ENCODE data around the gene ADARB1.
A peak's percentile ranks its signal among the peaks of the same experiment; 100 is the strongest.

The ADARB1 gene

DNA sequence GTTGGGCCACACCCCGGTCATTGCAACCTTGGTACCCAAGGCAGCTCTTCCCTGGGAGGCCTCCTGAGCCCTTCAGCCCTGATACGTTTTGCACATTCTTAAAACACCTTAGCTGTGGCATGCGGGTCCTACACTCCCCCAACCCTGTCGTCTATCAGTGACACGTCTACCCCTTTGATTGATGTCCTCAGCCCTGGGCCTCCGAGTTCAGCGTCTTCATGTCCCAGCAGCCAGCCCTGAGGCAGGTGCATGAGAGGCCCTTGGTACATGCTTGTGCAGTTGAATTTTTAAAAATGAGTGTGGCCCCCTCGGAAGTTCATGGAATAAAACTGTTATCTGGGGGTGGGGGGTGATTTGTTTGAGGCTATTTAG lies 38.9 kb upstream of the ADARB1 start:
- H3K27ac ChIP-seq, result peak overlapping the region in 1 of 21 experiments; percentile 71
- H3K4me3 ChIP-seq, result no peak overlapping the region

DNA sequence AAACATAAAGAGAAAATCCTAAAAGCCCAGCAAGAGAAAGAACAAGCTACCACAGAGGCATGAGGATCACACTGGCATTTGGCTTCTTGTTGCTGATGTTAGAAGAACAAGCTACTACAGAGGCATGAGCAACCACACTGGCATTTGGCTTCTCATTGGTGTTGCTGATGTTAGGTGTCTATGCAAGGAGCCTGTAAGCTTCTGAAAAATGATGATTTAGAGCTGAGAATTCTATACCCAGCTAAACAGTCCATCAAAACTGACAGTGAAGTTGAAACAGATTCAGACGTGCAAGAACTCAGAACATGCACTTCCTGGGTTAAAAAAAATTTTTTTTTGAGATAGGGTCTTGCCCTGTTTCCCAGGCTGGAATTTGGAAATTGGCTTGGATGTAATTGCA lies 37.8 kb upstream of the ADARB1 start:
- Histone ChIP-seq H3K27ac (no peak overlapping the region), H3K4me3 (no peak overlapping the region)

DNA sequence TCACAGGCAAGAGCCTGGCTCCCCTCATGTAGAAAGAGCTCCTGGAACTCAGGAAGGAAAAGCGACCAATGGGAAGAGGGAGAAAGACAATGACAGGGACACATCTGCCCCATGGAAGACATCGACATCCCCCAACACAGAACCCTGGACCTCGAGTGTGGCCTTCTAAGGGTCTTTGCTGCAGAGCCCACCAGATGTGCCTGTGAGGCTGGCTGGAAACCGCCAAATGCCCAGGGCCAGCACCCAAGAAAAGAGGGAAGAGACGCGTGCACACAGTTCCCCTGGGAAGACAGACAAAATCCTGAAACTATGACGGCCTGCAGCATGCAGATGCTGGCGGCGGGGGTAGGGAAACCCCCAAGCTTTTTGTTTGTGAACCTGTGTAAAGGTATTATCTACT lies 36.4 kb upstream of the ADARB1 start:
- H3K27ac ChIP-seq, result no peak overlapping the region
- H3K4me3 ChIP-seq, result no peak overlapping the region

DNA sequence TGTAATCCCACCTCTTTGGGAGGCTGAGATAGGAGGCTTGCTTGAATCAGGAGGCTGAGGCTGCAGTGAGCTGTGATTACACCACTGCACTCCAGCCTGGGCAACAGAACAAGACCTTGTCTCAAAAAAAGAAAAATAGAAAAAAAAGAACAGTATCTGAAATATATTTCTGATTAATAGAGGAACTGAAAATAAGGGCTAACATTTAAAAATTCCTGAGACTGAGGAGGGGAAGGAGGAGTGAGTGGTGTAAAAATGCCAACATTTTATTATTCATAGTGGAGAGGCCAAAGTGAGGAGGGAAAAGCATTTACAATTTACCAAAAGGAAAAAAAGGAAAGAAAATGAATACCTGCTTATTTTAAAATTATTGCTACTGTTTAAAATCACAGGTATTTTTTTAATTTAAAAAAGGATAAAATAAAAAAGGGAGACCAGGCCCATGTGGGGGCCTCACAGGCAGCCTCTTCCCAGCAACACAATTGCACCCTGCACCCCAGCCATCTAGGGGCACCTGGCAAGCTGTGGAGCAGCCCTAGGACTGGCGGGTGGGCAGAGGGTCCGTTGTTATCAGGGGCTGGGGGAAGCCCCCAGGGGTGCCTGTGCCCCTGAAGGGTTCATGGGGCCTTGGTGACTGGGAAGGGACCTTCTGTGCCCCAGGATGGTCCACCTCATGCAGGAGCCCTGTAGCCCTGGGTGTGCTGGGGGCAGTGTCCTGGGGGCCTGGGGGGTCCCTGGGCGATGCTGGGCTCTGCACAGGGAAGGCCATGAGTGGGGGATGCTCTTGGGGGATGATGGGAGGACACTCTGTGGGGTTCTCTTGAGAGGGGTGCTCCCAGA lies 34.8 kb upstream of the ADARB1 start:
- H3K4me3 ChIP-seq, result no peak overlapping the region
- peak overlapping the region in 13 of 21 experiments; percentile 39 to 88 (median 71) for H3K27ac ChIP-seq

DNA sequence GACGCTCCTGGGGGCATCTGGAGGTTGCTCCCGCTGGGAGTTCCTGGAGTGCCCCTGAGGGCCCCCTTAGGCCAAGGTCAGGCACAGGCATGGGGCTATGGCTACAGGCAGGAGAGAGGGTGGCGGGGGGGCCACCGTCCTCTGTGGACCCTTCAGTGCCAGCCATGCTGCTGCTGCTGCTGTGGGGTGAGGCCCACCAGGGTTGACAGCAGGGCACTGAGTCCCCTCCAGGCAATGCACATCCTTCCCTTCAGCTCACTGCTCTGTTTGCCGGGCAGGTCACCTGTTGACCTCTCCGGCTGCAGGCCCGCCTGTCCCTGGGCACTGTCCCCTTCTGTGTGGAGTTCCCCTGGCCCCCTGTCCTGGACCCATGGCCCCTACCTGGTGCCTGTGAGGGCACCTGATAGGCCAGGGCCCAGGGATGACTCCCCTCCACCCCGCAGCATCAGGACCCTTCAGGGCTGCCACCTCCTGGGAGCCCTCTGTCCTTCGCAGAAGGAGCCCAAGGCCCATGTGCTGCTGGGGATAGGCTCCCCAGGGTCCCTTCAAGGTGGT lies 34.1 kb upstream of the ADARB1 start:
- peak overlapping the region in 20 of 21 experiments; percentile 35 to 88 (median 66) for H3K27ac ChIP-seq

DNA sequence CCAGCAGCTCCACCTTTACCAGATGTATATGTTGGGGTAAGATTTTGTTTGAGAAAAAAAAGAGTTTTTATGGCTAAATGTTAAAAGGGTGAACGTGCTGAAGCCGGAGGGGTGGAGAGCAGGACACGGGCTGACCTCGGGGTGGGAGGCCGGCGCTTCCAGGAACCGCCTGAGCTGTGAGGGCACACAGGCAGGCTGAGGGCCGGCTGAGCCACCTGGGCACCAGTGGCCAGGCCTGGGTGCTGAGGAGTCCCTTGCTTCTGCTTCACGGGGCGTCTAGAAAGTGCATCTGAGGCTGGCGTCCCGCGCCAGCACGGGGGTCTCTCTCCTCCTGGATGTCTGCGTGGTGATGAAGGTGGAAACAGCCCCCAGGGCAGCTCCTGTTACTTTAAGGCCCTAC lies 33.6 kb upstream of the ADARB1 start:
- H3K27ac ChIP-seq, result peak overlapping the region in 20 of 21 experiments; percentile 35 to 88 (median 66)

More for the DNA sequence above, 34.1 kb upstream of the ADARB1 start:
- no peak overlapping the region for H3K4me3 ChIP-seq

DNA sequence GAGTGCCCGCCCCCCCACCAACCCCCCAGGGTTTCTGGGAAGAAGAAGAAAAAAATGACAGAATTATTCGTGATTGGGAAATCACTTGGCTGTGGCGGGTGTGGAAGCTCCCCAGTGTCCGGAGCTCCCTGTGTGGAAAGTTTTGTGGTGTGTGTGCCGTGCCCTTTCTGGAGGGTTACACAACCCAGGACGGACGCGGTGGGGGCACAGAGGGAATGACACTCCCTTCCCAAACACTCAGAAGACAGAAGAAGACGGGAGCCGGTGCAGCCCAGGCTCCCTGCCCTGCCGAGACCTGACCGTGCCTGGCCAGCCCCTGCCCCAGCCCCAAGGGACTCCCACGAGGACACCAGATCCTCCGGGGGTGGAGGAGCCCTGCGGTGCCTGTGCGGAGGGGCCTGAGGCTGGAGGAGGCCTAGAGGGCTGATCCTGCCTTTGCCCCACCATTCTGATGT lies 33.0 kb upstream of the ADARB1 start:
- H3K27ac ChIP-seq, result peak overlapping the region in 16 of 21 experiments; percentile 35 to 88 (median 56)
- no peak overlapping the region for H3K4me3 ChIP-seq

More for the DNA sequence above, 33.6 kb upstream of the ADARB1 start:
- no peak overlapping the region for H3K4me3 ChIP-seq

DNA sequence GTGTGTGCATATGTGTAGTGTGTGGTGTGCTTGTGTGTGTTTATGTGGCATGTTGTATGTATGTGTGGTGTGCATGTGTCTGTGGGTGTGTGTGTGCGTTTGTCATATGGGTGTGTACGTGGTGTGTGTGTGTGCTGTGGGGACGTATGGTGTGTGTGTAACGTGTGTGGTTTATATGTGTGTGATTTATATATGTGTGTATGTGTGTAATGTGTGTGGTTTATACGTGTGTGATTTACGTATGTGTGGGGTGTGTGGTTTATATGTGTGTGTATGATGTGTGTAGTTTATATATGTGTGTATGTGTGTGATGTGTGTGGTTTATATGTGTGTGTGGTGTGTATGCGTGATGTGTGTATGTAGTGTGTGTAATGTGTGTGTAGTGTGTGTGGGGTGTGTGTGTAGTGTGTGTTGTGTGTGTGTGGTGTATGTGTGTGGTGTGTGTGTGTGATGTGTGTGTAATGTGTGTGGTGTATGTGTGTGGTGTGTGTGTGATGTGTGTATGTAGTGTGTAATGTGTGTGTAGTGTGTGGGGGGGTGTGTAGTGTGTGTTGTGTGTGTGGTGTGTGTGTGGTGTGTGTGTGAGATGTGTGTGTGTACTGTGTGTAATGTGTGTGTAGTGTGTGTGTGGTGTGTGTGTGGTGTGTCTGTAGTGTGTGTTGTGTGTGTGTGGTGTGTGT lies 32.3 kb upstream of the ADARB1 start:
- Histone ChIP-seq H3K27ac (peak overlapping the region in 12 of 21 experiments; percentile 35 to 88 (median 60)), H3K4me3 (no peak overlapping the region)

DNA sequence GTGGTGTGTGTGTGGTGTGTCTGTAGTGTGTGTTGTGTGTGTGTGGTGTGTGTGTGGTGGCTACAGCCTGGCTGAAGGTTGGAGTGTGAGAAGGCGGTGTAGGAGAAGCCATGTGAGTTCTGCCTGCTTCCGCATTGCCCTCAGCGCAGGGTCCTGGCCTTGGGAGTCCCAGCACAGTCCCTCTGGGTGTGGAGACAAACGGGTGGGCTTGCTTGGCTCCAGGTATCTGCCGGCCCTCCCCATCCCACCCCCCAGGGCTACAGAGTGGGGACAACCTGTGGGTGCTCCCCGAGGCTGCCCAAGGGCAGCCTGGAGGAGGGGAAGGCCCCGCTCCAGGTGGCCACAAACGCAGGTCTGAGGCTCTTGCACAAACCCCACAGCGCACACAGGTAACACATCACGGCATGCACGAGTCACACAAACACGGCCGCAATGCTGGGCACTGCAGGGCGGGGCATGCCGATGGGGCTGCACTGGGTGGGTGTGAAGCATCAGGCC lies 31.7 kb upstream of the ADARB1 start:
- no peak overlapping the region for H3K27ac ChIP-seq
- H3K4me3 ChIP-seq, result no peak overlapping the region

DNA sequence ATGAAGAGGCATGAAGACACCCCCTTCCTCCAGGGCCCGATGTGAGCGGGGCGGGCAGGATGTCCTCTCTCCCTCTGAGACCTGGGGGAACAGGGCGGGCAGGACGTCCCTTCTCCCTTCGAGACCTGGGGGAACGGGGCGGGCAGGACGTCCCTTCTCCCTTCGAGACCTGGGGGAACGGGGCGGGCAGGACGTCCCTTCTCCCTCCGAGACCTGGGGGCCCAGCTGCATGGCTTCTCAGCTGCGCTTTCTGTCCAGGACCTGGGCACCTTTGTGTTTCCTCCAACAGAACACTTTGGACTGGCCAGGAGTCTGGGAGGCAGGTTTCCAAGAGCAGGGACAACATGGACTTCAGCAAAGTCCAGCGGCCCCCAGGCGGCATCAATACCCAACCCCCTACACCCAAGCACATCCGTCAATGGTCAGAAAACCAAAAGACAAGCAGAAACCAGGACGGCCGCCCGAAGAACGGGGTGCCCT lies 30.8 kb upstream of the ADARB1 start:
- Histone ChIP-seq H3K4me3 (no peak overlapping the region), H3K27ac (no peak overlapping the region)

DNA sequence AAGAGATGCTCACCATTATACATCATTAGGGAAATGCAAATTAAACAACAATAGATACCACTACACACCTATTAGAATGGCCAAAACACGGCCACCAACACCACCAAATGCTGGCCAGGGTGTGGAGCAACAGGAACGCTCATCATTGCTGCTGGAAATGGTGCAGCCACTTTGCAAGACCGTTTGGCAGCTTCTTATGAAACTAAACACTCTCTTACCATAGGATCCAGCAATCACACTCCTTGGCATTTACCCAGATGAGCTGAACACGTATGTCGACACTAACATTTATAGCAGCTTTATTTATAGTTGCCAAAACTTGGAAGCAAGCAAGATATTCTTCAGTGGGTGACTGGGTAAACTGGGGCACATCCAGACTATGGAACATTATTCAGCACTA lies 28.9 kb upstream of the ADARB1 start:
- no peak overlapping the region for H3K27ac ChIP-seq
- H3K4me3 ChIP-seq, result no peak overlapping the region

DNA sequence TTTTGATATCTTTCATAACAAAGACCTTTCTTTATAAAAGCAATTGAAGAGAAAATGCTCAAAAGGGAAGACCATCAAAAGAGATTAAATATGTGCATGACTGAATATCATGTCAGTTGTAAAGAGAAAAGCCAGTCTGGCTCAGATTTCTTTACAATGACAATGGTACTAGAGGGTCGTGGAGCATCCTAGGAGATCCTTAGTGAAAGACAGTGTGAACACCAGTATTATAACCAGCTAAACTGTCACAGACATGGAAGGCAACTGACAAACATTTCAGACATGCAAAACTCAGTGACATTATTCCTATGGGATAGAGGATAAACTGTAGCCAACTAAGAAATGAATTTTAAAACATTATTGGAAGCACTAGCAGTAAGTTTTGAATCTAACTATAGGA lies 27.1 kb upstream of the ADARB1 start:
- H3K4me3 ChIP-seq, result no peak overlapping the region
- peak overlapping the region in 1 of 21 experiments; percentile 4 for H3K27ac ChIP-seq

DNA sequence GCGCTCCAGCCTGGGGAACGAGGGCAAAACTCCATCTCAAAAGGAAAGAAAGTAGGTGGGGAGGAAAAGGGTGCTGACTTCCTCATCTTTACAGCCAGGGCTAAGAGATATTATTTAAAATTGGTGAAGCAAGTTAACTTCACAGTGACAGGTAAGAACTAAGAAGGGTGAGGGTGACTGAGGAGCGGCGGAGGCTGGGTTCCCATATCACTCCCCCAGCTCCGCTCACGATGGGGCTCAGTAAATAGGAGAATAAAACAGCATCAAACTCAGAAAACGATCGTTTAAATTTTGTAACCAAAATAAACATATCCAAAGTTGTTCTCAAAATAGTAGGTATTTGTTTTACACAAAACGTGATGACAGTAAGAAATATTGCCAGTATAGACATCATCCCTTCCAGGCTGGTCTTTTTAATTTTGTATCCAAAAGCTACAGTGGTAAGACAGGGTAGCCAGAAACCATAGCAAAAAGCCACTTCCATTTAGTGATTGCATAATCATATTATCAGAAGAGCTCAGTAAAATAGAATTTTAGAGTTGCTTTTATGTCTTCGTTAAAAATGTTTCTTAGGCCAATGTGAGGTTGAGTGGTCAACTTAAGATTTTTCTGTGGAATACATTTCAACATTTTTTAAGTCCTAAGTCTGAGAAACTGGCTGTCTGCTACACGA lies 26.2 kb upstream of the ADARB1 start:
- Histone ChIP-seq H3K27ac (peak overlapping the region in 4 of 21 experiments; percentile 4 to 67 (median 40)), H3K4me3 (no peak overlapping the region)

DNA sequence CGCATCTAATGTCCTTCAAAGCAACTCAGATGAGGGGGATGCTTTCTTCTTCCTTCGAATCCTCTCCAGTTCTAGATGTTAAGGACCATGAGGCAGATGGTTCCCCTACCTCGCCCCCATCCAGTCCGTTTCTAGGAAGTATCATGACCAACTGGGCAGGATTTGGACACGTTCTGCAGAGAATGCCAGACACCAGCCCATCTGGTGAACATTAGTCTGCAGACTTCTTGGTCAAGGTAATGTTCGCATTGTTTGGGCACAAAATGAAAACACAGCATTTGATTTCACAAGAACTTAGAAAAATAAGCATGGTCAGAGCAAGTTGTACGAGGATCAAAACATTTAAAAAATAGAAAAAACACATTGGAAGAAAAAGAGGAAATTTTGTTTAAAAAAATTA lies 25.4 kb upstream of the ADARB1 start:
- Histone ChIP-seq H3K4me3 (no peak overlapping the region), H3K27ac (peak overlapping the region in 2 of 21 experiments; percentile 65 to 67)

DNA sequence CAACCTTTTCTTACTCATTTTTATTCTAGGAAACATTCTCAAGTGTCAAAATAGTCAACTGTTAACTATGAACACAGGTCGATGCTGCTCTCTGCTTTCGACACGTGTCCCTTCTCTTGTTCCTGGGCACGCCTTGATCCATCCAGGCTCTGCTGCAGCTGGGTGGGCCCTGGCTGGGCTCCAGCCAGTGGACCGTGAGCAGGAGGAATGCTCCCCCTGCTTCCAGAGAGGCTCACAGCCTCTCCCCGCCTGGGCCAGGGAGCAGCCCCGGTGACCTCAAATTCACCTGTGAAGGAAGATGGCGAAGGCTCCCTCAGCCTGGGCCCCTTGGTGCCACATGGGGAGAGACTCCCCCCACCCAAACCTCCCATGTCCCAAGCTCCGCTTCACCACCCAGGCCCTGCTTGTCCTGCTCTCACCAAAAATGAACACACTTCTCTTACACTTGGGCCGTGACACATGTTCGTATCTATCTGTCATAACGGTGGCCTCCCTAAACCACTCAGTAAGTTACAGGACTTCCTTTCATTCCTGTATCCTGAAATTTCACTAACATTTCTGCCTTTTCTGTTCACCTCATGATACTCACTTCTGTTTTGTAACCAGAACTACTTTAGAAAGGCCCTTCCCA lies 24.6 kb upstream of the ADARB1 start:
- H3K27ac ChIP-seq, result peak overlapping the region in 9 of 21 experiments; percentile 27 to 83 (median 65)
- H3K4me3 ChIP-seq, result no peak overlapping the region

DNA sequence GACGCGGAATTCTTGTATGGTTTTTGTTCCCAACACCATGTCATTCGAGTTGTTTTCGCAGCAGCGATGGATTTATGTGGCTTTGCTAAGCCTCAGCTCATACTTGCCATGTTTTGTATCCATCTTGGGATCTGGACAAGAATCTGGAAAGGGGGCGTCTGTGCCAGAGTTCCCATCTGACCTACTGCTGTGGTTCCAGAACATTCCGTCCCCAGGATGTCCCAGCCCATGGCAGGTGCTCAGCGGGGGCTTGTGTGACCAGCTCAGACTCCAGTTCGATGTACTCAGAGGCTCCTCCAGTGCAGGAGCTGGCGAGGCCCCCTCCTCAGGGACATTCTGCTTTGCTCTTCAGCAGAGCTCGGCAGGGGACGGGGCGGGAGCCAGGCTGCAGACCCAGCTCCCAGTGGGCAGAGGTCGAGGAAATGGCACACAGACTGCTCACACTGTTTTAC lies 24.0 kb upstream of the ADARB1 start:
- Histone ChIP-seq H3K27ac (peak overlapping the region in 7 of 21 experiments; percentile 27 to 83 (median 65)), H3K4me3 (no peak overlapping the region)

DNA sequence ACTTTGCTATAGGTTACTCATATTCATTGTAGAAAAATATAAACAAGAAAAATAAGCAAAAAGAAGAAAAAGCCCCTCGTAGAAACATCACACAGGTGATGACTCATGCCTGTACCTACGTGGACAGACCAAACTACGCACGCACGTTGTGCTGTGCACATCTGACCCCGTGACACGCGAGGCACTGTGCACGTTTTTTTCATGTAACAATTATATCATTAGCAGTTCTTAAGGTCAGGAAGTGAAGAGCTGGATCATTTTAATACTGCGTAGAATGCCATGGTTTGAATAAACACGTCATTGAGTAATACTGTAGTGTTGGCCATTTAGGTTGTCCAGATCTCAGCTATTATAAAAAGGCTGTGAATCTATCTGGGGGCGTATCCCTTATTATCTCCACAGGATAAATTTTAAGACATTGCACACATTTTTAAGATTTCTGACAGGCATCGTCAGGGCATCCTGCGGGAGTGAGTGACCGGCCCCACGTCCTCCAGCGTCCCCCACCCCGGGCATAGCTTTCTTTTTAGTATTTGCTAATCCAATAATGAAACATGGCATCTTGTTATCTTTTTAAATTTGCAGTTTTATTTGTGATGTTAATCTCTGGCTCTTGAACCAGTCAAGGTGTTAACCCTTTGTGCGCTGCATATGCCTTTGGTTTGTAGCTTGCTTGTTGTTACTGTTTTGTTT lies 23.4 kb upstream of the ADARB1 start:
- peak overlapping the region in 4 of 21 experiments; percentile 53 to 83 (median 61) for H3K27ac ChIP-seq
- no peak overlapping the region for H3K4me3 ChIP-seq
